B cell (primary cell): Measurements from ENCODE around the gene AKAP8. TPM values are rescaled to one million over a fixed set of nuclear protein-coding genes. Genes with fewer than 3 reads are reported as not detected.

Source experiments
- ATAC-seq: fragments of 200-7000 bp; cut with Tn5 transposase; one replicate; pipeline ENCODE4 v1.10.0; 2021; ENCODE audit warnings: low read depth, mild to moderate bottlenecking, moderate number of reproducible peaks, moderate library complexity
- CTCF ChIA-PET: fragments of 350-600 bp; sonication (Branson Sonifier 250); formaldehyde crosslinking; loops from one replicate; lab custom pipeline; 2021; ENCODE audit warnings: antibody characterized with exemption, inconsistent platforms; lab: Charles Lee
- POLR2A ChIA-PET: fragments of 350-600 bp; sonication (Branson Sonifier 250); formaldehyde crosslinking; loops from one replicate; lab custom pipeline; 2021; ENCODE audit warnings: antibody characterized with exemption; lab: Charles Lee
- DNase-seq: peaks from one replicate; pipeline ENCODE4 v3.0.0; 2013
- H2AFZ ChIP-seq: 2 replicates; pipeline ENCODE4 v1.6.1; 2012; ENCODE audit warnings: mild to moderate bottlenecking, low read depth, low read length; ENCODE audit not compliant: insufficient read depth, poor library complexity, severe bottlenecking
- H3K27ac ChIP-seq, 2 donors: 1 replicate in 1 of 2; 2 replicates in 1 of 2; pipeline ENCODE4 v1.5.1; 2012 to 2013; ENCODE audit warnings: low read length in 2 of 2, mild to moderate bottlenecking in 2 of 2, moderate library complexity in 1 of 2
- H3K27me3 ChIP-seq, 4 experiments: fragments of 200-600 bp in 1 of 4; sonication (generic) in 1 of 4; replicated peaks in 1 of 4; 1 replicate in 2 of 4; 2 replicates in 2 of 4; pipeline versions ENCODE4 v1.6.1 to v1.7.0; 2013 to 2016; ENCODE audit warnings: low read length in 3 of 4, mild to moderate bottlenecking in 2 of 4, mixed read lengths in 1 of 4, moderate library complexity in 1 of 4; ENCODE audit not compliant: insufficient read depth in 4 of 4, control insufficient read depth in 3 of 4; ENCODE audit errors: control extremely low read depth in 1 of 4
- H3K36me3 ChIP-seq, 2 experiments: replicated peaks in 1 of 2; 1 replicate in 1 of 2; 2 replicates in 1 of 2; pipeline versions ENCODE4 v1.6.1 to v1.7.1; 2013; ENCODE audit warnings: low read length in 1 of 2; ENCODE audit not compliant: insufficient read depth in 2 of 2, control insufficient read depth in 1 of 2; ENCODE audit errors: control extremely low read depth in 1 of 2, extremely low read depth in 1 of 2
- H3K4me1 ChIP-seq, 2 donors: fragments of 200-600 bp in 1 of 2; sonication (generic) in 1 of 2; 1 replicate in 1 of 2; 2 replicates in 1 of 2; pipeline versions ENCODE4 v1.5.1 to v1.6.1; 2013 to 2017; ENCODE audit warnings: low read length in 2 of 2; ENCODE audit not compliant: control insufficient read depth in 2 of 2, insufficient read depth in 2 of 2
- H3K4me2 ChIP-seq: replicated peaks from 2 replicates; pipeline ENCODE3; 2012; ENCODE audit warnings: mild to moderate bottlenecking, low read depth, low read length; ENCODE audit not compliant: poor library complexity, severe bottlenecking
- H3K4me3 ChIP-seq, 5 experiments: fragments of 200-600 bp in 1 of 5; sonication (generic) in 1 of 5; 1 replicate in 3 of 5; 2 replicates in 2 of 5; pipeline versions ENCODE4 v1.5.1 to v1.7.0; 2011 to 2016; ENCODE audit warnings: low read length in 4 of 5, mild to moderate bottlenecking in 4 of 5, low read depth in 2 of 5, control low read depth in 1 of 5, moderate library complexity in 1 of 5; ENCODE audit not compliant: insufficient read depth in 1 of 5; ENCODE audit errors: control extremely low read depth in 1 of 5, extremely low read depth in 1 of 5
- H3K79me2 ChIP-seq: fragments of 200-600 bp; sonication (generic); one replicate; pipeline ENCODE4 v1.6.0; 2016; ENCODE audit warnings: low read length; ENCODE audit not compliant: control insufficient read depth, insufficient read depth
- H3K9ac ChIP-seq: fragments of 200-600 bp; sonication (generic); 2 replicates; pipeline ENCODE4 v1.6.1; 2017; ENCODE audit warnings: mild to moderate bottlenecking, low read length, moderate library complexity
- H3K9me3 ChIP-seq, 3 donors: one replicate each; pipeline versions ENCODE4 v1.6.1 to v1.7.1; 2013; ENCODE audit warnings: low read length in 2 of 3; ENCODE audit not compliant: control insufficient read depth in 2 of 3, insufficient read depth in 1 of 3; ENCODE audit errors: control extremely low read depth in 1 of 3
- H4K20me1 ChIP-seq: 2 replicates; pipeline ENCODE4 v1.6.0; 2012; ENCODE audit warnings: mild to moderate bottlenecking, low read length; ENCODE audit not compliant: insufficient read depth, control insufficient read depth, poor library complexity, severe bottlenecking
- H3K27ac Mint-ChIP-seq: one replicate; pipeline ENCODE4 v1.8.0; 2021; ENCODE audit warnings: mixed read lengths
- H3K27me3 Mint-ChIP-seq: one replicate; pipeline ENCODE4 v1.8.0; 2021; ENCODE audit warnings: mixed read lengths
- H3K4me1 Mint-ChIP-seq: one replicate; pipeline ENCODE4 v1.8.0; 2021; ENCODE audit warnings: mixed read lengths
- H3K4me3 Mint-ChIP-seq: one replicate; pipeline ENCODE4 v1.8.0; 2021; ENCODE audit warnings: mixed read lengths
- H3K9me3 Mint-ChIP-seq: one replicate; pipeline ENCODE4 v1.8.0; 2022; ENCODE audit warnings: mixed read lengths; ENCODE audit not compliant: insufficient read depth
- CTCF ChIP-seq: fragments of 200-600 bp; IDR thresholded peaks from one replicate; pipeline ENCODE4 v1.8.0; 2022; ENCODE audit warnings: antibody characterized with exemption, mild to moderate bottlenecking
- EZH2 ChIP-seq: IDR thresholded peaks from 2 replicates; pipeline ENCODE4 v1.6.1; 2012; ENCODE audit warnings: borderline replicate concordance, low read depth, mild to moderate bottlenecking, moderate library complexity, low read length; ENCODE audit not compliant: insufficient read depth, poor library complexity, severe bottlenecking
- WGBS: methylation state at CpG from one replicate; pipeline ENCODE4 v1.1.5; 2013; ENCODE audit warnings: missing lambda C conversion rate; ENCODE audit not compliant: insufficient coverage; 5-methylcytosine and 5-hydroxymethylcytosine counted together
- intact Hi-C: fragments of 100-400 bp; cut with micrococcal nuclease; formaldehyde crosslinking; loops from one replicate; pipeline ENCODE4 v1.10.0; 2022
- polyA plus RNA-seq: library from polyadenylated mRNA; depleted of rRNA; stranded (reverse); fragments of >200 nt; gene quantifications from 2 replicates; pipeline ENCODE4 v1.2.3, GENCODE V29; 2012
- total RNA-seq, 2 donors: library from RNA; stranded (reverse); fragments of 120-200 nt in 1 of 2; gene quantifications; 1 replicate in 1 of 2; 2 replicates in 1 of 2; pipeline versions ENCODE4 v1.2.3 to v1.2.4, GENCODE V29; 2013 to 2022

The AKAP8 gene
- total and polyA plus RNA-seq, 2 donors (not counting 1 experiment from before 2014, with no cell fraction given) = 30.0 to 84.8 TPM

- peaks cover 94% of the 10 kb centered on the region for H4K20me1 ChIP-seq
- WGBS = no CpG with 5 or more reads among the region's 2 CpGs
- ChIA-PET CTCF (no interaction called here), POLR2A (no interaction called here)
- no peak overlapping the region for H3K4me2 ChIP-seq
- H2AFZ ChIP-seq = no peak overlapping the region
- TF ChIP-seq EZH2 (no peak), CTCF (no peak)
- no peak overlapping the region for H3K4me3 Mint-ChIP-seq
- H3K79me2 ChIP-seq = peaks cover 100% of the 10 kb centered on the region
- ATAC-seq (no peak), DNase-seq (no peak)
- no peaks in the 10 kb centered on the region for H3K27me3 ChIP-seq
- H3K27me3 Mint-ChIP-seq = no peaks in the 10 kb centered on the region
- H3K9ac ChIP-seq = no peak overlapping the region
- no peak overlapping the region for H3K27ac Mint-ChIP-seq
- H3K9me3 ChIP-seq = peaks cover 0 to 10% (median 0%) of the 10 kb centered on the region in 3 donors
- peaks cover 76% of the 10 kb centered on the region for H3K4me1 Mint-ChIP-seq
- intact Hi-C loops = no loop called here
- H3K36me3 ChIP-seq = peaks cover 0 to 15% of the 10 kb centered on the region in 2 experiments
- peak overlapping the region in 1 of 2 donors; percentile 37 for H3K27ac ChIP-seq
- H3K9me3 Mint-ChIP-seq = no peaks in the 10 kb centered on the region
- H3K4me3 ChIP-seq = no peak overlapping the region
- H3K4me1 ChIP-seq = peaks cover 77 to 79% of the 10 kb centered on the region in 2 donors
Measured at GRCh38 chr19:15307169-15307568, 72.4 kb downstream of the AKAP8 start.

- no peak overlapping the region for H2AFZ ChIP-seq
- Mint-ChIP-seq H3K4me1 (peaks cover 79% of the 10 kb centered on the region), H3K27me3 (no peaks in the 10 kb centered on the region), H3K9me3 (no peaks in the 10 kb centered on the region), H3K4me3 (peak overlapping the region; percentile 40), H3K27ac (no peak overlapping the region)
- ATAC-seq (no peak), DNase-seq (no peak)
- ChIA-PET POLR2A (interaction anchor here (0.6 kb wide), 1 partner anchor 56 kb away, joined by 8 read pairs; no protein-coding TSS in a partner anchor), CTCF (interaction anchor here (0.7 to 1.2 kb wide), 2 partner anchors 17 to 282 kb away, joined by 3 read pairs; no protein-coding TSS in a partner anchor)
- H3K4me3 ChIP-seq = no peak overlapping the region
- no peaks in the 10 kb centered on the region for H3K27me3 ChIP-seq
- no peak overlapping the region for H3K9ac ChIP-seq
- H3K36me3 ChIP-seq = peaks cover 0 to 11% of the 10 kb centered on the region in 2 experiments
- no peak for TF ChIP-seq CTCF
- TF ChIP-seq EZH2 = no peak
- 86% methylated on average over 2 of the region's 3 CpGs for WGBS
- H3K4me1 ChIP-seq = peaks cover 73 to 76% of the 10 kb centered on the region in 2 donors
- peak overlapping the region; percentile 6 for H3K4me2 ChIP-seq
- peak overlapping the region in 1 of 2 donors; percentile 1 for H3K27ac ChIP-seq
- intact Hi-C loops = loop anchor here (2.0 kb wide), 1 partner anchor 13 kb away; no protein-coding TSS in a partner anchor
- peaks cover 92% of the 10 kb centered on the region for H4K20me1 ChIP-seq
- peaks cover 0 to 10% (median 0%) of the 10 kb centered on the region in 3 donors for H3K9me3 ChIP-seq
- H3K79me2 ChIP-seq = peaks cover 100% of the 10 kb centered on the region
Measured at GRCh38 chr19:15305582-15306334, 73.8 kb downstream of the AKAP8 start.
